HG03575 (cell line): ENCODE results near the gene TRANK1.

ENCODE experiments used
- ATAC-seq: cut with Tn5 transposase; IDR thresholded peaks from one replicate; pipeline ENCODE4 v1.9.1; 2021; ENCODE audit not compliant: unreplicated experiment, insufficient number of reproducible peaks, low FRiP score; ENCODE audit errors: extremely low read depth

The TRANK1 gene

DNA sequence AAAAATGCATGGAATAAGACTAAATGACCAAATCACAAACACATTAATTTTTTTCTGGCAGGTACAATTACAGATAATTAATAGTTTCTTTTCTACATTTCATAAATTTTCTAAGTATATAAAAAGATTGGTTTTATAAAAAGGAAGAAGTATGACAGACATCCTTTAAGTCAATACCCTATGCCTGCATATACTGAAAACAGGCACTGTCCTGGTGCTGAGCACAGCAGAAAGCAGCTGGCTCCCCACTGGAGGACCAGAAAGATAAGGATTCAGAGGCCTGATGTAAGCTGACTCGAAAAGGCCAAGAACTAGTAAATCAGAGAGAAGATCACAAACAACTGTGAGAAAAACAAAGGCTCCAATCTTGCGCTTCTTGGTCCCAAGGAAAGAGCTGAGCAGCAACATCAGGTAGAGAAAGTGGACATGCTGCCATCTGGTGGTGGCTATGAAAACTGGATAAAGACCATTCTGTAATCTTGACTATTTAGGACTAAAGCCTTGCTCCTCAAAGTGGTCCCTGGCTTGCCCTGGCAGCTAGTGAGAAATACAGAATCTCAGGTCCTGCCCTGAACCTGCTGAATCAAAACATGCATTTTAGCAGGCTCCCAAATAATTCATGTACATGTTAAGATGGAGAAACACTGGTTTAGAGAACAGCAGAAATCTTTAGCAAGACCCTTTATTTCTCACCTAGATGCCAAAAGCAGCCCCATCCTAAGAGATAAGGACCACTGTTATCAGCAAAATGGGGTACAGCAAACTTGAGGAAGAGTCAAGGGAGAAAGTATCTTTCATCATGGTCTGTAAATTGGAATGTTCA is 76.0 kb downstream of the TRANK1 start:
- no peak for ATAC-seq

DNA sequence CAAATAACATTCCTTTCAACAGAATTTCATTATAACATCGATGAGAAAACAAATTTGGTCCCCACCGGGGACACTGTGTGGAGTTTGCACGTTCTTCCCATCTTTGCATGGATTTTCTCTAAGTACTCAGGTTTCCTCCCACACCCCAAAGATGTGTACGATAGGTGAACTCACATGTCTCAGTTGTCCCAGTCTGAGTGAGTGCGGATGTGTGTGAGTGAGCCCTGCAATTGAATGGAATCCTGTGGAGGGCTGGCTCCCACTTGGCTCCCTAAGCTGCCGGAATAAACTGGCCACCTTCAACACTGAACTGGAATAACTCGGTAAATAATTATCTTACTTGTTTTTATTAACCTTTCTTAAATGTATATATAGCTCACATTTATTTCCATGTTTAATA is 77.0 kb downstream of the TRANK1 start:
- ATAC-seq = no peak

DNA sequence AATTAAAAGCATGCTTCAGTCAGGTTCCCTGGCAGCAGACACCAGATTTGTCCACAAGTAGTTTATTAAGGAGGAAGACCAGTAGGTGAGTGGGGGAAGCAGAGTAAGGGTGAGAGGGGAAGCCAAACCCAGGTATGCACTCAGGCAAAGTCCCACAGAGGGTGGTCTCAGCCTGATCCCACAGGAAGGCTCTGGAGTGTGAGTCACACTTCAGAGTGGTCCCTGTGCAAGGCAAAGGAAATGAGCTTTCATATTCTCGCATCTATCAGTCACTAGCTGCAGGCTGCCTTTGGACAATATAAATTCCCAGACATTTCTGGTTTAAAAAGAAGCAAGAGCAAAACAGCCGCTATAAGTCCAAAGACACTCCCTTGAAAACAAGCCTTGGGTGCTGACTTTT is 78.5 kb downstream of the TRANK1 start:
- ATAC-seq = no peak

GRCh38 chr3:36864180-36865053 is 80.4 kb downstream of the TRANK1 start:
- ATAC-seq = no peak

- ATAC-seq = no peak
Measured at GRCh38 chr3:36862076-36862755, 82.6 kb downstream of the TRANK1 start.

DNA sequence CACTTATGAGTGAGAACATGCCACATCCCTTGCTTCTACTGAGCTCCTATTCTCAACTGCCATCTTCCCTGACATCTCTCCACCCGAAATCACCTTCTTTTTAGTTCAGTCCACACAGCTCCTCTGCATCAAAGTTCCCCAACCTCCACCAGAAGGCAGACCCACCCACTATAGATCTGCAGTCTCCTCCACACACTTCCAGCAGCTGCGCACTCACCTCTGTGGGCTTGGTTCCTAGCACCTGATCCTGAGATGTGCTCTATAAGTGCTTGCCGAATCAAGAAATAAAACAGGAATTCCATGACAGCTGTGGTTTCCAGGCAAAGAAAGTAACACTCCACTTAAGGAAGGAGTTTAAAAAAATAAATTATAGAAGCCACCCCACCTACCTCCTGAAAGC is 85.4 kb downstream of the TRANK1 start:
- no peak for ATAC-seq

GRCh38 chr3:36852071-36852470 is 92.8 kb downstream of the TRANK1 start:
- ATAC-seq = no peak

GRCh38 chr3:36850743-36851142 is 94.1 kb downstream of the TRANK1 start:
- no peak for ATAC-seq

- no peak for ATAC-seq
Measured at GRCh38 chr3:36846406-36846805, 98.4 kb downstream of the TRANK1 start.

- peak; percentile 76 for ATAC-seq
Measured at GRCh38 chr3:36843065-36844051, 101.5 kb downstream of the TRANK1 start.

GRCh38 chr3:36842275-36842674 is 102.6 kb downstream of the TRANK1 start:
- no peak for ATAC-seq

- no peak for ATAC-seq
Measured at GRCh38 chr3:36840453-36840921, 104.4 kb downstream of the TRANK1 start.

DNA sequence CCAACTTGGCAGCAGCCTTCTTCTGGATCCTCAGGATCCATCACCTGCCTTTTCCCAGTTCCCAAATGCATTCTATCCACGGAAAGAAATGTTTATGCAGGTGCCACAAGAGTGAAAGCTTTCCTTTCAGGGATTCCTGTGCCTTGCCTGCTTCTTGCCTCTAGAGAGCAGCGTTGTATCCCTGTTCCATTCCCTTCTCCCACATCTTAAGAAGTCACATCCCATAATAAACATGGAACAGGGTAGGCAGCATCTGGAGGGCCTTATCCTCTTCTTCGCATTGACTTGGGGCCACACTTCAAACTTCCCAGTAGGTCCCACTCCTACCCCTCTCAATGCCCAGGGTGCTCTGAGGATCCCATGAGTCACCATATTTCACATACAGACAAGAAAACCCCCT is 107.8 kb downstream of the TRANK1 start:
- no peak for ATAC-seq

GRCh38 chr3:36833160-36833814 is 111.6 kb downstream of the TRANK1 start:
- no peak for ATAC-seq

DNA sequence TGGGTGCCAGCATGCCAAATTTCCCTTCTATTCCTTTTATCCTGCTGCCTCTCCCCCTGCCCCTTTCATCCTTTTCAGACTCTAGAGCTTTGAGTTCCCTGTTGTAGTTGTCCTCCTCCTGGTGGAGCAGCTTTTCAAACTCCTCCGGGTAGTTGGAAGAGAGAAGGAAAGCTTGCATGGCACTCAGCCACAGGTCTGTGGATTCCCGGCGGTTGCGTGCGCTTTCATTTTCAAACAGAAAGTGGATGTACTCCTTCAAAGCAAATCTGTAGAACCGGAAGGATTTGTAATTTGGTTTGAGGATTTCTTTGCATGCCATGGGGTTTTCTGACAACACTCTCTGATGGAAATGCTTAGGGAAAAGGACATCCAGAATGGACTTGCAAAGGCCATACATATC is 112.4 kb downstream of the TRANK1 start:
- ATAC-seq = no peak

- ATAC-seq = no peak
Measured at GRCh38 chr3:36827133-36827532, 117.7 kb downstream of the TRANK1 start.

DNA sequence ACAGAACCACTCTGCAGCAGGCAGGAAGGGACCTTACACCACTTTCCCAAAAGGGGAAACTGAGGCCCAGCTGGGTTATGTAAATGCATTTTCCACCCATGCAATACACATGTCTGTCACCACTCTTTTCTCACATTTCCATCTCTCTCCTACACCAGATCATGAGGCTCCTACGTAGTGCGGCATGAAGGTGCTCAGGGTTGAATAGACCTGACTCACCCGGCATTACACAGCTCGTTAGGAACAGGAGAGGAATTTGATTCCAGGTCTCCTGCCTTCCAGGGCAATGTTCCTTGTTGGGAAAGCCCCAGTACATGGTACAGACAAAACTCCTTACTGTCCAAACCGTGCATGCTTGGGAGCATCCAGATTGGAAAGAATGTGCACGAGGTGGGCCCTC is 118.6 kb downstream of the TRANK1 start:
- ATAC-seq = no peak

DNA sequence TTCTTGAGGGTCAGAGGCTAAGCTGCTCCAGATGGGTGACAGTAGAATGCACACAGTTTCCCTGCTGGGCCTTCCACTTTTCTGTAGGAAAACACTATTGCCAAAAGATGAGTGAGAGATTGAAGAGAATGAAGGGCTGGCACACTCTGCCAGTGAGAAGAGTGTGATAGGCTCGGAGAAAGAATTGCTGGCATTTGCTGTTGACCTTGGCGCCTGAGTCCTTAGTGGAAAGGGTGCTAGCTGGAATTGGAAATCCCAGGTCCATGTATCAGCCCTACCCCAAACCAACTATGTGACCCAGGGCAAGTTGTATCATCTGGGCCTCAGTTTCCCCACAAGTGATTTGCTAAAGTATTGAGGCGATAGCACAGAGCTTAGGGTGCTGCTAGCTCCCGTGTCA is 120.4 kb downstream of the TRANK1 start:
- ATAC-seq = no peak
